ENCODE results near the gene RHBDL1.

The RHBDL1 gene

DNA sequence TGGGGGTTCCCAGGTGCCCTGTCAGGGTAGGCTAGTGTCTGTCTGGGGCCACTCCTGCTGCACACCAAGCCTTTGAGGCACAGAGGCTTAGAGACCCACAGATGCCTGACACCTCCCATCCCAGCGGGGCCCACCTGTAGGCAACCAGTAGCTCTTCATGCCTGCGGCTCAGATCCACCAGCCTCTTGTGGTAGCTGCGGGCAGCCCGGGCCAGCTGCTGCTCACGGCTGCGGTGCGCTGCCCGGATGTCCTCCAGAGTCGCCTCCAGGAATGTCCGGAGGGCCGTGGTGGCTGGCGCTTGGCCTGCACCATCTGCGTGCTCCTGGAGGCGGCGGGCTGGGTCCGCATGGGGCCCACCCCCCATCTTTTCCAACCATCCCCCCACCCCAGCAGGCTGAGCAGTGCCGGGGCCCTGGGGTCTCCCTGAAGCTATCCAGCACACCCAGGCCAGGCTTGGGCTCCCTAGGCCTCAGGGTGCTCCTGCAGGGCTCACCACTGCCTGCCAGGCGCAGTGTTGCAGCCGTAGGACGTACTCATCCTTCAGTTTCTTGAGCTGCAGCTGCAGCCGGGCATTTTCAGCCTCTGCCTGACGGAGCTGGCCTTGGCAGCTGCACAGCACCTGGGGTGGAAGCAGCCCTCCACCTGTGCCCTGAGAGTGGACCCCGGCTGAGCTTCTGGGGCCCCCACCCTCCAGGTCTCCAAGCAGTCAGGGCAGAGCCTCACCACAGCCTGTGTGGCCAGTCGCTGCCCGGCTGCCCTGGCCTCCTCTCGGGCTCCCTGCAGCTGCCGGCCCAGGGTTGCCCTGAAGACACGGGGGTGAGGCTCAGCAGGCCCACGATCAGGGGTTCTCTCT is 48.9 kb downstream of the RHBDL1 start:
- no peak overlapping the region for H3K4me3 ChIP-seq (ENCODE audit: low read depth in 1 of 2, low read length in 2 of 2)
- peaks cover 28% of the 10 kb centered on the region for H3K4me1 ChIP-seq (ENCODE audit: insufficient read depth, low read length)
- no peak overlapping the region for H3K27ac ChIP-seq (ENCODE audit: low read depth, low read length)

DNA sequence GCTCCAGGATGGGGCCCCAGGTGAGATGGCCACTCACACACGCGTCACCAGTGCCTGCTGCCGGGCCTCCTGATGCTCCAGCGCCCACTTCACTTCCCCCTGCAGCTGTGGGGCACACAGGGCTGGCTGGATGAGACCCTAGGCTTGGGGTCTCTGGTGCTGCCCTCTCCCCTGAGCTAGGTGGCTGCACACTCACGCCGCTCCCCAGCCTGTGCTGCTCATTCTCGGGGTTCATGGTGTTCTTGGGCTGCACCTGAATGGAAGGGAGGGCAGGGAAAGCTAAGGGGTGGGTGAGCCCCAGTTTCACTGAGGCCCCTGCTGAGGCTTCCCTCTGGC is 49.5 kb downstream of the RHBDL1 start:
- peaks cover 16 to 48% of the 10 kb centered on the region in 2 donors for H3K27me3 ChIP-seq (ENCODE audit: control insufficient read depth in 1 of 2, insufficient read depth in 2 of 2, low read length in 2 of 2)
- H3K36me3 ChIP-seq (ENCODE audit: insufficient read depth, low read length): no peaks in the 10 kb centered on the region
- no peak overlapping the region for H3K9ac ChIP-seq (ENCODE audit: low read length)
- no peak overlapping the region for H3K4me3 ChIP-seq (ENCODE audit: low read depth in 1 of 2, low read length in 2 of 2)
- H3K27ac ChIP-seq (ENCODE audit: low read depth, low read length): no peak overlapping the region
- no peaks in the 10 kb centered on the region for H3K9me3 ChIP-seq (ENCODE audit: low read length)
- H3K4me1 ChIP-seq (ENCODE audit: insufficient read depth, low read length): peaks cover 22% of the 10 kb centered on the region

More for the DNA sequence above, 48.9 kb downstream of the RHBDL1 start:
- Histone ChIP-seq H3K9me3 (ENCODE audit: low read length) (no peaks in the 10 kb centered on the region), H3K9ac (ENCODE audit: low read length) (no peak overlapping the region), H3K36me3 (ENCODE audit: insufficient read depth, low read length) (no peaks in the 10 kb centered on the region), H3K27me3 (ENCODE audit: control insufficient read depth in 1 of 2, insufficient read depth in 2 of 2, low read length in 2 of 2) (peaks cover 16 to 46% of the 10 kb centered on the region in 2 donors)

DNA sequence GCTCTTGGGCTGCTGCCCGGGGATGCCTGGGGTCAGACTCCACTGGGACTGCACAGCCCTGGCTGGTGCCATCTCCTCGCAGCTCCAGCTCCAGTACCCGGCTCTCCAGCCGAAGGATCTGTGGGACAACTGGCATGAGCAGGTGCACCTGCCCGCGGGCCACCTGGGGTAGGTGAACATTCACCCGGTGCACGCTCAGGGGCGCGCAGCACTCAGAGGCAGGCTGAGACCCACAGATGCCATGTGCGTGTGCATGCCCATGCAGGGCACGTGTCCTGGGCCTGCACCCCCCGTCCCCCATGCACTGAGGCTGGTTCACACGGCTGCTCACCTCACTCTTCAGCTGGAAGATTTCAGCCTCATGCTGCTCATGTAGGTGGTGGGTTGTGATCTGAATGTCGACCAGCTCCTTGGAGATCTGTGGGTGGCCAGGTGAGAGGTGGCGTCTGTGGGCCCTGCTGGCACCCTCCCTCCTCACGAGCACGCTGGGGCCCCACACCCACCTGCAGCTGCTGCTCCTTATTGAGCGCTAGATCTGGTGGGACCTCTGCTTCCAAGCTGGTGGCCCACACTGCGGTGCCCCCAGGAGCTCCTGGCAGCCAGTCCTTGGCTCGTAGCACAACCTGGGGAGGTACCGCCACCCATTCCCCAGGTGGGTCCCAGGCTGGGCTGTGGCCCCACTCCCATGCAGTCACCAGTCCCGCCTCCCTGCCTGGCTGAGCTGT is 50.2 kb downstream of the RHBDL1 start:
- Histone ChIP-seq H3K27me3 (ENCODE audit: control insufficient read depth in 1 of 2, insufficient read depth in 2 of 2, low read length in 2 of 2) (peaks cover 16 to 48% of the 10 kb centered on the region in 2 donors), H3K27ac (ENCODE audit: low read depth, low read length) (no peak overlapping the region), H3K36me3 (ENCODE audit: insufficient read depth, low read length) (no peaks in the 10 kb centered on the region), H3K4me3 (ENCODE audit: low read depth in 1 of 2, low read length in 2 of 2) (no peak overlapping the region), H3K9me3 (ENCODE audit: low read length) (no peaks in the 10 kb centered on the region), H3K9ac (ENCODE audit: low read length) (no peak overlapping the region), H3K4me1 (ENCODE audit: insufficient read depth, low read length) (peaks cover 17% of the 10 kb centered on the region)

DNA sequence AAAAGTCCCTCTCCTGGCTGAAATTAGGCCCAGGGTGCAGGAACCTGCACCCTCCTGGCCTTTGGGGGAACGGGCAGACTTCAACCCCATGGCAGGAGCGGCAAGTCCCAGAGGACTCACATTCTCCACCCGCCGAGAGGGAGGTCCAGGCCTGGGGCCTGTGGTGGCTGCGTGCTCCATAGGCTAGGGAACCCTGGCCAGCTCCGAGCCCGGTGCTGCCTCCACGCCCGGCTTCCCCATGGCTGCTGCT is 50.6 kb downstream of the RHBDL1 start:
- no peak overlapping the region for H3K9ac ChIP-seq (ENCODE audit: low read length)
- H3K4me1 ChIP-seq (ENCODE audit: insufficient read depth, low read length): peaks cover 17% of the 10 kb centered on the region
- no peak overlapping the region for H3K4me3 ChIP-seq (ENCODE audit: low read depth in 1 of 2, low read length in 2 of 2)

DNA sequence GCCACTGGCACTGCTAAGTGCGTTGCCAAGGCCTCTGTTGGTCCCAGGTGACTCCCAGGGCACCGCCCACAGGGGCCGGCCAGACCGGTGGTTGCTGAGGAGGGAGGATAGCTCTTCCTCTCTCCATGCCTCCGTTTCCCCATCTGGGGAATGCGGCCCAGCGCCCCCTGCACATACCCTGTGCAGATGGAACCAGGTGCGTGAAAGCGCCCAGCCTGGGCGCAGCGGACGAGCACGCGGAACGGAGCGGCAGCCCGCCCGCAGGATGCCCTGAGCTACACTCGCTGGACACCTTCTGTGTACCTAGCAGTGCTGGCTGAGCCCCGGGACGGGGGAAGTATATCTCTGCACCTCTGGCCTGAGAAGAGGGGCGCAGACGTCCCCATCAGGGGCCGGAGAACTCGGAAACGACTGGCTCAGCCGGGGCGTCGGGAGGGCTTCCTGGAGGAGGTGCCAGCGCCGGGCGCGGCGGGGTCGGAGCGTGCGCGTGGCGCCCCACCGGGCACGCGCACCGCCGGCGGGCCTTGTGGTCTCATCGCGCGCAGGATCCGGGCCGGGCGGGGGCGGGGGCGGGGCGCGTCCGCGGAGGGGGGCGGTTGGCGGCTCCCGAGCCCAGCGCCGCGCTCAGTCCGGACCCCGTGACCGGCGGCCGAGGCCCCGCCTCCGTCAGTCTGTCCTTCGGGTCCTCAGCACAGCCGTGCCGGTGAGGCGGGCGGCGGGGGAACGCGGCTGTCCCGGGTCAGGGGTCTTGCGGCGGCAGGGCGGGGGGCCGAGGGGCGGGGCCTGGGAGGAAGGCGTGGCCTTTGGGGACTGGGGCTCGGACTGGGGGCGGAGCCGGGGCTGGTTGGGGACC is 51.2 kb downstream of the RHBDL1 start, which contains the start of the genes CCDC78 and HAGHL:
TSS of gene CCDC78 (minus strand) at position 6 of the 853 bp plus-strand sequence. CDS start 76 bp downstream, outside the sequence.
TSS of gene HAGHL (plus strand) at position 669 of the 853 bp plus-strand sequence. CDS start 404 bp downstream, outside the sequence.
- no peak within 1 kb of the TSS for H3K9ac ChIP-seq (ENCODE audit: low read length)
- no peak within 1 kb of the TSS for H3K27ac ChIP-seq (ENCODE audit: low read depth, low read length)
- no peaks in the 10 kb centered on the region for H3K9me3 ChIP-seq (ENCODE audit: low read length)
- H3K36me3 ChIP-seq (ENCODE audit: insufficient read depth, low read length): no peaks in the 10 kb centered on the region
- H3K4me3 ChIP-seq (ENCODE audit: low read depth in 1 of 2, low read length in 2 of 2): peak within 1 kb of the TSS; percentile 23 to 47
- H3K27me3 ChIP-seq (ENCODE audit: control insufficient read depth in 1 of 2, insufficient read depth in 2 of 2, low read length in 2 of 2): peaks cover 16 to 48% of the 10 kb centered on the region in 2 donors
- peaks cover 15% of the 10 kb centered on the region for H3K4me1 ChIP-seq (ENCODE audit: insufficient read depth, low read length)

More for the DNA sequence above, 50.6 kb downstream of the RHBDL1 start:
- Histone ChIP-seq H3K27ac (ENCODE audit: low read depth, low read length) (no peak overlapping the region), H3K36me3 (ENCODE audit: insufficient read depth, low read length) (no peaks in the 10 kb centered on the region), H3K9me3 (ENCODE audit: low read length) (no peaks in the 10 kb centered on the region), H3K27me3 (ENCODE audit: control insufficient read depth in 1 of 2, insufficient read depth in 2 of 2, low read length in 2 of 2) (peaks cover 16 to 48% of the 10 kb centered on the region in 2 donors)

DNA sequence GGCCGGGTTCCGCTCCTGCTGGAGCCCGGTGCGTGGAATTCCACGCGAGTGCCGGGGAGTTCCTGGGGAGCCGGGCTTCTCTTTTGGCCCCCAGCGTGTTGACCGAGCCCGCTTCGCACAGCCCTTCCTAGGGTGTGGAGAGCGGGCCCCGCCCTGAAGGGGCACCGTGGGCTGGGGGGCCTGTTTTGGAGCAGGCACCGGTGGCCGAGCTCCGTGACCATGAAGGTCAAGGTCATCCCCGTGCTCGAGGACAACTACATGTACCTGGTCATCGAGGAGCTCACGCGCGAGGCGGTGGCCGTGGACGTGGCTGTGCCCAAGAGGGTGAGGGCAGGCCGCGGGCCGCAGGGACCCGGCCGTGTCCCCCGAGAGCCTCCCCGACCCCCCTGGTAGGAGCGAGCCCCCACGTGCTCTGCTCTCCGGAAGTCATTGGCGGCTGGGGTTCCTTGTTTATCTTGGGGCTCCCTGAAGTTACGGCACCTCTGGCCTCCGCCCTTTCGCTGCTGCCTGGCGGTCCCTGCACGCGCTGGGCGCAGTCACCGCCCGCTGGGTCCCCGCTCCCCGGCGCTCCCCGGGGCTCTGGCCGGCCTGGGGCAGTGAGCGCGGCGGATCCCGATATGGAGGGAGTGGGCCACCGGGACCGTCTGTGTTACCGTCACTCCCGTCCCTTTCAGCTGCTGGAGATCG is 52.0 kb downstream of the RHBDL1 start:
- H3K9ac ChIP-seq (ENCODE audit: low read length): no peak overlapping the region
- H3K27ac ChIP-seq (ENCODE audit: low read depth, low read length): no peak overlapping the region
- peaks cover 16 to 48% of the 10 kb centered on the region in 2 donors for H3K27me3 ChIP-seq (ENCODE audit: control insufficient read depth in 1 of 2, insufficient read depth in 2 of 2, low read length in 2 of 2)

More for the DNA sequence above, 52.0 kb downstream of the RHBDL1 start:
- H3K9me3 ChIP-seq (ENCODE audit: low read length): no peaks in the 10 kb centered on the region
- peaks cover 11% of the 10 kb centered on the region for H3K4me1 ChIP-seq (ENCODE audit: insufficient read depth, low read length)
- H3K4me3 ChIP-seq (ENCODE audit: low read depth in 1 of 2, low read length in 2 of 2): peak overlapping the region; percentile 23 to 47
- peaks cover 5% of the 10 kb centered on the region for H3K36me3 ChIP-seq (ENCODE audit: insufficient read depth, low read length)
